MG63 (cell line): Measurements from ENCODE around the gene LGI1. TPM values are rescaled to one million over a fixed set of nuclear protein-coding genes. Genes with fewer than 3 reads are reported as not detected.

Experiments used
- DNase-seq: peaks from one replicate; pipeline ENCODE4 v3.0.0-alpha.2; 2020
- H3K27me3 ChIP-seq: fragments of 250-450 bp; sonication (Bioruptor Pico); 2 replicates; pipeline ENCODE4 v1.5.1; 2020; ENCODE audit warnings: mild to moderate bottlenecking, moderate library complexity
- H3K36me3 ChIP-seq: fragments of 250-450 bp; sonication (Bioruptor Pico); 2 replicates; pipeline ENCODE4 v1.5.1; 2020; ENCODE audit warnings: mild to moderate bottlenecking, moderate library complexity
- H3K4me3 ChIP-seq: fragments of 250-450 bp; sonication (Bioruptor Pico); 2 replicates; pipeline ENCODE4 v1.5.1; 2020; ENCODE audit warnings: mild to moderate bottlenecking, moderate library complexity
- H3K9me3 ChIP-seq: fragments of 250-450 bp; sonication (Bioruptor Pico); 2 replicates; pipeline ENCODE4 v1.5.1; 2020; ENCODE audit warnings: mild to moderate bottlenecking, moderate library complexity
- total RNA-seq: library from RNA; depleted of rRNA; stranded (reverse); fragments of >200 nt; shearing (Covaris generic); gene quantifications from 2 replicates; pipeline ENCODE4 v1.2.3, GENCODE V29; 2014; ENCODE audit warnings: low replicate concordance

The LGI1 gene
- total RNA-seq, 1 experiment from 2014 or later = not detected

GRCh38 chr10:93751124-93751523 is 6.6 kb upstream of the LGI1 start:
- no peak for DNase-seq
- no peaks in the 10 kb centered on the region for H3K27me3 ChIP-seq
- no peak overlapping the region for H3K4me3 ChIP-seq
- H3K9me3 ChIP-seq = no peaks in the 10 kb centered on the region; the same call in 1 of the 2 replicates
- no peaks in the 10 kb centered on the region for H3K36me3 ChIP-seq

GRCh38 chr10:93751832-93752231 is 5.9 kb upstream of the LGI1 start:
- H3K9me3 ChIP-seq = no peaks in the 10 kb centered on the region; the same call in 1 of the 2 replicates
- no peaks in the 10 kb centered on the region for H3K27me3 ChIP-seq
- no peak overlapping the region for H3K4me3 ChIP-seq
- DNase-seq = no peak
- no peaks in the 10 kb centered on the region for H3K36me3 ChIP-seq

GRCh38 chr10:93752761-93753160 is 5.0 kb upstream of the LGI1 start:
- DNase-seq = no peak
- no peaks in the 10 kb centered on the region for H3K36me3 ChIP-seq
- no peak overlapping the region for H3K4me3 ChIP-seq
- no peaks in the 10 kb centered on the region; the same call in 1 of the 2 replicates for H3K9me3 ChIP-seq
- no peaks in the 10 kb centered on the region for H3K27me3 ChIP-seq

GRCh38 chr10:93753621-93754250 is 4.0 kb upstream of the LGI1 start:
- H3K9me3 ChIP-seq = no peaks in the 10 kb centered on the region; the same call in 1 of the 2 replicates
- H3K27me3 ChIP-seq = no peaks in the 10 kb centered on the region
- no peak for DNase-seq
- no peak overlapping the region for H3K4me3 ChIP-seq
- H3K36me3 ChIP-seq = no peaks in the 10 kb centered on the region

GRCh38 chr10:93754761-93755160 is 3.0 kb upstream of the LGI1 start:
- H3K36me3 ChIP-seq = no peaks in the 10 kb centered on the region; the same call in 1 of the 2 replicates
- no peaks in the 10 kb centered on the region; the same call in 1 of the 2 replicates for H3K9me3 ChIP-seq
- no peak for DNase-seq
- no peaks in the 10 kb centered on the region for H3K27me3 ChIP-seq
- no peak overlapping the region for H3K4me3 ChIP-seq

- Histone ChIP-seq H3K36me3 (no peaks in the 10 kb centered on the region; the same call in 1 of the 2 replicates), H3K9me3 (no peaks in the 10 kb centered on the region; the same call in 1 of the 2 replicates), H3K27me3 (no peaks in the 10 kb centered on the region), H3K4me3 (no peak overlapping the region)
- DNase-seq = no peak
These were observed 2.2 kb upstream of the LGI1 start for GRCh38 chr10:93755443-93756116.

- Histone ChIP-seq H3K9me3 (no peaks in the 10 kb centered on the region; the same call in 1 of the 2 replicates), H3K27me3 (no peaks in the 10 kb centered on the region), H3K36me3 (no peaks in the 10 kb centered on the region; the same call in 1 of the 2 replicates), H3K4me3 (no peak overlapping the region)
- no peak for DNase-seq
These were observed 1.6 kb upstream of the LGI1 start for GRCh38 chr10:93756118-93756517.

- Histone ChIP-seq H3K36me3 (no peaks in the 10 kb centered on the region; the same call in 1 of the 2 replicates), H3K27me3 (no peaks in the 10 kb centered on the region), H3K9me3 (no peaks in the 10 kb centered on the region; the same call in 1 of the 2 replicates), H3K4me3 (no peak overlapping the region)
- no peak for DNase-seq
These were observed 600 bp upstream of the LGI1 start for GRCh38 chr10:93757136-93757535.

GRCh38 chr10:93758508-93758885 is 761 bp downstream of the LGI1 start:
- no peaks in the 10 kb centered on the region for H3K27me3 ChIP-seq
- H3K36me3 ChIP-seq = no peaks in the 10 kb centered on the region; the same call in 1 of the 2 replicates
- no peak for DNase-seq
- H3K9me3 ChIP-seq = no peaks in the 10 kb centered on the region; the same call in 1 of the 2 replicates
- H3K4me3 ChIP-seq = no peak overlapping the region

GRCh38 chr10:93758891-93759410 is 1.2 kb downstream of the LGI1 start:
- Histone ChIP-seq H3K27me3 (no peaks in the 10 kb centered on the region), H3K36me3 (no peaks in the 10 kb centered on the region; the same call in 1 of the 2 replicates), H3K4me3 (no peak overlapping the region), H3K9me3 (no peaks in the 10 kb centered on the region)
- no peak for DNase-seq

- no peak overlapping the region for H3K4me3 ChIP-seq
- no peak for DNase-seq
- no peaks in the 10 kb centered on the region for H3K27me3 ChIP-seq
- H3K36me3 ChIP-seq = no peaks in the 10 kb centered on the region; the same call in 1 of the 2 replicates
- H3K9me3 ChIP-seq = no peaks in the 10 kb centered on the region
These were observed 2.8 kb downstream of the LGI1 start for GRCh38 chr10:93760490-93760889.

- Histone ChIP-seq H3K27me3 (no peaks in the 10 kb centered on the region), H3K4me3 (no peak overlapping the region), H3K36me3 (no peaks in the 10 kb centered on the region; the same call in 1 of the 2 replicates), H3K9me3 (no peaks in the 10 kb centered on the region)
- no peak for DNase-seq
These were observed 5.2 kb downstream of the LGI1 start for GRCh38 chr10:93762979-93763391.

- Histone ChIP-seq H3K27me3 (no peaks in the 10 kb centered on the region), H3K9me3 (no peaks in the 10 kb centered on the region), H3K36me3 (no peaks in the 10 kb centered on the region), H3K4me3 (no peak overlapping the region)
- no peak for DNase-seq
These were observed 9.2 kb downstream of the LGI1 start for GRCh38 chr10:93766918-93767317.

GRCh38 chr10:93767724-93768399 is 10.1 kb downstream of the LGI1 start:
- Histone ChIP-seq H3K4me3 (no peak overlapping the region), H3K9me3 (no peaks in the 10 kb centered on the region)
- no peak for DNase-seq

GRCh38 chr10:93768892-93769291 is 11.2 kb downstream of the LGI1 start:
- DNase-seq = no peak

More at GRCh38 chr10:93767724-93768399, 10.1 kb downstream of the LGI1 start:
- Histone ChIP-seq H3K36me3 (no peaks in the 10 kb centered on the region), H3K27me3 (no peaks in the 10 kb centered on the region)

GRCh38 chr10:93771354-93771753 is 13.6 kb downstream of the LGI1 start:
- H3K27me3 ChIP-seq = 0 out of 2 replicates have a peak, but pooled peaks cover 2% of the 10 kb centered on the region
- H3K9me3 ChIP-seq = no peaks in the 10 kb centered on the region
- H3K36me3 ChIP-seq = no peaks in the 10 kb centered on the region
- no peak overlapping the region for H3K4me3 ChIP-seq
- no peak for DNase-seq

More at GRCh38 chr10:93768892-93769291, 11.2 kb downstream of the LGI1 start:
- no peak overlapping the region for H3K4me3 ChIP-seq
- no peaks in the 10 kb centered on the region for H3K36me3 ChIP-seq
- no peaks in the 10 kb centered on the region for H3K27me3 ChIP-seq
- no peaks in the 10 kb centered on the region for H3K9me3 ChIP-seq

GRCh38 chr10:93773120-93773519 is 15.4 kb downstream of the LGI1 start:
- no peak overlapping the region for H3K4me3 ChIP-seq
- H3K27me3 ChIP-seq = 0 out of 2 replicates have a peak, but pooled peaks cover 2% of the 10 kb centered on the region
- no peaks in the 10 kb centered on the region for H3K9me3 ChIP-seq
- DNase-seq = no peak
- H3K36me3 ChIP-seq = no peaks in the 10 kb centered on the region
